IMR-90 (cell line): ENCODE results near the gene CCDC83. TPM values are rescaled to one million over a fixed set of nuclear protein-coding genes. Genes with fewer than 3 reads are reported as not detected.

Source experiments
- ATAC-seq: fragments of 200-7000 bp; cut with Tn5 transposase; 2 replicates; pipeline ENCODE4 v1.9.1; 2020; ENCODE audit warnings: low read depth, mild to moderate bottlenecking, moderate library complexity
- BruUV-seq: library from RNA; stranded (reverse); fragments of 400-500 nt; replicated peaks from 2 replicates; lab custom pipeline; 2021; lab: Mats Ljungman, UMichigan
- CTCF ChIA-PET: fragments of 300-600 bp; formaldehyde crosslinking; extraction: SDS; loops from one replicate; lab custom pipeline; 2021; ENCODE audit warnings: antibody characterized with exemption; lab: Yijun Ruan, JAX
- POLR2A ChIA-PET: fragments of 300-600 bp; sonication (Branson Sonifier 250); formaldehyde crosslinking; loops from one replicate; lab custom pipeline; 2022; ENCODE audit warnings: antibody characterized with exemption; ENCODE audit not compliant: unreplicated experiment; lab: Charles Lee
- DNase-seq: peaks from one replicate; pipeline ENCODE4 v3.0.0; 2013
- H2AFZ ChIP-seq: replicated peaks from 2 replicates; pipeline ENCODE3; 2013; ENCODE audit warnings: low read length, mild to moderate bottlenecking; ENCODE audit not compliant: poor library complexity
- H2AK5ac ChIP-seq: 2 replicates; pipeline ENCODE4 v1.6.1; 2013; ENCODE audit warnings: low read depth, low read length, inconsistent platforms
- H2AK9ac ChIP-seq: replicated peaks from 2 replicates; pipeline ENCODE3; 2013; ENCODE audit warnings: mild to moderate bottlenecking, low read depth, low read length, moderate library complexity; ENCODE audit not compliant: poor library complexity
- H2BK120ac ChIP-seq: 2 replicates; pipeline ENCODE4 v1.6.1; 2013; ENCODE audit warnings: low read depth, low read length, inconsistent platforms
- H2BK15ac ChIP-seq: 3 replicates; pipeline ENCODE4 v1.6.1; 2013; ENCODE audit warnings: low read depth, low read length, inconsistent platforms
- H2BK20ac ChIP-seq: 2 replicates; pipeline ENCODE4 v1.6.1; 2013; ENCODE audit warnings: low read depth, mild to moderate bottlenecking, inconsistent platforms, low read length, moderate library complexity
- H2BK5ac ChIP-seq: 2 replicates; pipeline ENCODE4 v1.6.1; 2013; ENCODE audit warnings: mild to moderate bottlenecking, low read depth, low read length, inconsistent platforms; ENCODE audit not compliant: poor library complexity, severe bottlenecking
- H3K14ac ChIP-seq: replicated peaks from 2 replicates; pipeline ENCODE4 v1.6.1; 2013; ENCODE audit warnings: low read depth, low read length, inconsistent platforms
- H3K18ac ChIP-seq: 2 replicates; pipeline ENCODE4 v1.6.1; 2013; ENCODE audit warnings: low read depth, low read length, control low read depth
- H3K23ac ChIP-seq: 2 replicates; pipeline ENCODE4 v1.6.1; 2013; ENCODE audit warnings: low read depth, low read length, inconsistent platforms
- H3K27ac ChIP-seq: 2 replicates; pipeline ENCODE4 v1.5.1; 2013; ENCODE audit warnings: mild to moderate bottlenecking, control low read depth, low read length; ENCODE audit not compliant: insufficient read depth
- H3K27me3 ChIP-seq: 2 replicates; pipeline ENCODE4 v1.6.1; 2013; ENCODE audit warnings: low read length; ENCODE audit not compliant: control insufficient read depth, insufficient read depth
- H3K36me3 ChIP-seq: 2 replicates; pipeline ENCODE4 v1.6.1; 2013; ENCODE audit warnings: low read length, mixed read lengths; ENCODE audit not compliant: control insufficient read depth, insufficient read depth
- H3K4ac ChIP-seq: 2 replicates; pipeline ENCODE4 v1.6.1; 2013; ENCODE audit warnings: low read depth, low read length, inconsistent platforms
- H3K4me1 ChIP-seq: 2 replicates; pipeline ENCODE4 v1.6.1; 2013; ENCODE audit warnings: low read length, mixed read lengths; ENCODE audit not compliant: control insufficient read depth, insufficient read depth
- H3K4me2 ChIP-seq: 2 replicates; pipeline ENCODE4 v1.6.1; 2013; ENCODE audit warnings: low read depth, mild to moderate bottlenecking, control low read depth, low read length, moderate library complexity
- H3K4me3 ChIP-seq: 2 replicates; pipeline ENCODE4 v1.5.1; 2013; ENCODE audit warnings: low read depth, mild to moderate bottlenecking, control low read depth, low read length, moderate library complexity; ENCODE audit not compliant: insufficient read depth
- H3K56ac ChIP-seq: 2 replicates; pipeline ENCODE4 v1.6.1; 2013; ENCODE audit warnings: low read length, inconsistent platforms; ENCODE audit not compliant: insufficient read depth; ENCODE audit errors: extremely low read depth
- H3K79me1 ChIP-seq, 2 experiments: 2 replicates each; pipeline ENCODE4 v1.6.1; 2013; ENCODE audit warnings: low read length in 2 of 2, inconsistent platforms in 1 of 2, low read depth in 1 of 2
- H3K9ac ChIP-seq: 2 replicates; pipeline ENCODE4 v1.6.1; 2013; ENCODE audit warnings: low read depth, low read length, control low read depth
- H3K9me1 ChIP-seq: 2 replicates; pipeline ENCODE4 v1.6.1; 2013; ENCODE audit warnings: low read length, inconsistent platforms; ENCODE audit not compliant: insufficient read depth
- H3K9me3 ChIP-seq: 2 replicates; pipeline ENCODE4 v1.6.1; 2013; ENCODE audit warnings: low read length; ENCODE audit not compliant: control insufficient read depth, insufficient read depth
- H4K20me1 ChIP-seq: 2 replicates; pipeline ENCODE4 v1.6.1; 2013; ENCODE audit warnings: low read length, inconsistent platforms; ENCODE audit not compliant: insufficient read depth
- H4K5ac ChIP-seq: 2 replicates; pipeline ENCODE4 v1.6.1; 2013; ENCODE audit warnings: mild to moderate bottlenecking, low read depth, low read length, control low read depth
- H4K8ac ChIP-seq, 2 experiments: 2 replicates each; pipeline ENCODE4 v1.6.1; 2013; ENCODE audit warnings: low read depth in 2 of 2, low read length in 2 of 2, control low read depth in 1 of 2, inconsistent platforms in 1 of 2
- H4K91ac ChIP-seq: 2 replicates; pipeline ENCODE4 v1.6.1; 2013; ENCODE audit warnings: low read depth, low read length, inconsistent platforms; ENCODE audit not compliant: insufficient read depth
- BHLHE40 ChIP-seq: fragments of 150-350 bp; IDR thresholded peaks from 2 replicates; pipeline ENCODE4 v1.6.1; 2016; ENCODE audit warnings: mild to moderate bottlenecking, low read depth, low read length
- CEBPB ChIP-seq: IDR thresholded peaks from 2 replicates; pipeline ENCODE4 v1.6.1; 2012; ENCODE audit warnings: low read depth, low read length, improper control_type of control experiment
- CHD1 ChIP-seq: IDR thresholded peaks from 2 replicates; pipeline ENCODE4 v1.6.1; 2012; ENCODE audit warnings: low read depth, low read length, improper control_type of control experiment
- FOS ChIP-seq: fragments of 150-350 bp; IDR thresholded peaks from 2 replicates; pipeline ENCODE4 v1.6.1; 2016; ENCODE audit warnings: low read depth, low read length
- MAFK ChIP-seq: IDR thresholded peaks from 2 replicates; pipeline ENCODE4 v1.6.1; 2012; ENCODE audit warnings: low read depth, low read length, improper control_type of control experiment
- MAZ ChIP-seq: IDR thresholded peaks from 2 replicates; pipeline ENCODE4 v1.6.1; 2012; ENCODE audit warnings: low read depth, mild to moderate bottlenecking, low read length, improper control_type of control experiment, moderate library complexity, borderline replicate concordance
- MXI1 ChIP-seq: IDR thresholded peaks from 2 replicates; pipeline ENCODE4 v1.6.1; 2012; ENCODE audit warnings: low read depth, mild to moderate bottlenecking, low read length, moderate library complexity, borderline replicate concordance
- NFE2L2 ChIP-seq: fragments of 150-350 bp; IDR thresholded peaks from 2 replicates; pipeline ENCODE4 v1.6.1; 2016; ENCODE audit warnings: low read depth, mild to moderate bottlenecking, low read length
- RCOR1 ChIP-seq: IDR thresholded peaks from 2 replicates; pipeline ENCODE4 v1.6.1; 2012; ENCODE audit warnings: mild to moderate bottlenecking, low read length, improper control_type of control experiment; ENCODE audit not compliant: insufficient replicate concordance
- WGBS, 2 experiments: methylation state at CpG; one replicate each; pipeline versions ENCODE4 v1.1.5 to v1.1.7; 2013; ENCODE audit warnings: missing lambda C conversion rate in 2 of 2; ENCODE audit not compliant: insufficient read length in 1 of 2; ENCODE audit errors: extremely low coverage in 2 of 2; 5-methylcytosine and 5-hydroxymethylcytosine counted together
- dilution Hi-C: fragments of 300-500 bp; cut with HindIII; formaldehyde crosslinking; loops from one replicate; pipeline ENCODE4 v1.14.3; 2018; ENCODE audit warnings: low sequenced_read_pairs; ENCODE audit not compliant: unreplicated experiment
- in situ Hi-C: fragments of 300-500 bp; cut with MboI; formaldehyde crosslinking; loops from 3 replicates; pipeline ENCODE4 v1.14.3; 2019; ENCODE audit warnings: low sequenced_read_pairs, inconsistent platforms, mixed read lengths
- intact Hi-C: fragments of 100-400 bp; cut with micrococcal nuclease; formaldehyde crosslinking; loops from 2 replicates; pipeline ENCODE4 v1.10.0; 2022
- polyA plus RNA-seq, 3 experiments: library from polyadenylated mRNA; depleted of rRNA; stranded (reverse); fragments of >200 nt; gene quantifications; 2 replicates each; pipeline ENCODE4 v1.2.3, GENCODE V29; 2012; ENCODE audit warnings: low replicate concordance in 1 of 3
- total RNA-seq: library from RNA; depleted of rRNA; stranded (reverse); fragments of >200 nt; gene quantifications from 2 replicates; pipeline ENCODE4 v1.2.3, GENCODE V29; 2012
- TF ChIP-seq, protein P1 (sequence below): fragments of 150-350 bp; IDR thresholded peaks from 2 replicates; pipeline ENCODE4 v1.6.1; 2017; ENCODE audit warnings: mild to moderate bottlenecking, antibody characterized with exemption, low read length, low read depth

CCDC83 gene
- total and polyA plus RNA-seq, 2 of the 4 experiments (the other 2 are of a cell fraction), result not detected

DNA sequence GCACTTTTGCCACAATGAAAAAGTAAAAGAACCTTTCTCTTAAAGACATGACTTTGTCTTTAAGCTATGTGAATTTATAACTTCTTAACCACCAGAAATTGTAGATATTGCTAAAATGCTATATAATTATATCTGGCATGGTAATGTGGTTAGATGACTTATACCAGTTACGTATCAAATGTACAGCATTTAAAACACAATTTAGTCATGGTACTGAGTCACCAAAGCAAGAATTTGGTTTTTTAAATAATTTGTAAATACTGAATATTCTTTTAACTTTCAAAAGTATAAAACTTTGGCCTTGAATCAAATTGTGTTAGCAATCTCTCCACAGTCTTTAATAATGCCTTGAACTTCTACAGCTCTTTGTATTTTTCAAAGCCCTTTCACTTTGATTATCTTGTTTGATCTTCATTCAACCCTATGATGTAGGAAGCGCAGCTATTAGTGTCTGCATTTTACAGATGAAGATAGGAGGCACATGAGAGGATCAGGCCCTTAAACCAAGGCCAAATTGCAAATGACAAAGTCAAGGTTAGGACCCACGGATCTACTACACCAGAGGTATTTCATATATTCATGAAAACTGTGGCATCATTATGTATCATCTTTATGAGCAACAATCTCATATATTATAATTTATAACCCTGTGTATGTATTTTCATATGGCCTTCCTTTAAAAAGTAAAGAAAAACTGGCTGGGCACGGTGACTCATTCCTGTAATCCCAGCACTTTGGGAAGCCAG, 39.8 kb upstream of the CCDC83 start:
- H4K20me1 ChIP-seq, result no peaks in the 10 kb centered on the region
- ATAC-seq (peak; percentile 38), DNase-seq (peak; percentile 95)
- H3K9me1 ChIP-seq, result peaks cover 13% of the 10 kb centered on the region
- intact Hi-C loops, result no loop called here
- peak overlapping the region; percentile 97 for H3K4me2 ChIP-seq
- H2BK120ac ChIP-seq, result peak overlapping the region; percentile 98
- BruUV-seq, result no TSS peak
- H4K5ac ChIP-seq, result peak overlapping the region; percentile 93; the same call in 1 of the 2 replicates
- H3K4me1 ChIP-seq, result peaks cover 16% of the 10 kb centered on the region
- CTCF ChIA-PET, result interaction anchor here (0.5 to 1.6 kb wide), 3 partner anchors 10 to 938 kb away, joined by 3 to 10 read pairs (median 4); no protein-coding TSS in a partner anchor
- peak overlapping the region; percentile 92 for H2AK5ac ChIP-seq
- peak overlapping the region; percentile 87 for H3K27ac ChIP-seq
- peak overlapping the region; percentile 100 for H2BK5ac ChIP-seq
- H4K8ac ChIP-seq, result peak overlapping the region; percentile 40 to 93
- no peaks in the 10 kb centered on the region for H3K9me3 ChIP-seq
- peak overlapping the region; percentile 97 for H3K56ac ChIP-seq
- peak overlapping the region; percentile 99 for H2BK20ac ChIP-seq
- H3K23ac ChIP-seq, result peak overlapping the region; percentile 92; the same call in 1 of the 2 replicates
- no peaks in the 10 kb centered on the region for H3K36me3 ChIP-seq
- H3K79me1 ChIP-seq, result peaks cover 4 to 11% of the 10 kb centered on the region in 2 experiments; a peak in 3 of 4 replicates
- H3K14ac ChIP-seq, result peak overlapping the region; percentile 87
- in situ Hi-C loops, result no loop called here
- POLR2A ChIA-PET, result no interaction called here
- dilution Hi-C loops, result no loop called here
- no peak overlapping the region for H2AK9ac ChIP-seq
- peak overlapping the region; percentile 98 for H3K18ac ChIP-seq
- H4K91ac ChIP-seq, result peak overlapping the region; percentile 91
- no peak overlapping the region for H2AFZ ChIP-seq
- peak overlapping the region; percentile 71; the same call in 2 of the 3 replicates for H2BK15ac ChIP-seq
- H3K27me3 ChIP-seq, result no peaks in the 10 kb centered on the region
- WGBS, 2 experiments, result no CpG with 5 or more reads among the region's 4 CpGs
- H3K4ac ChIP-seq, result peak overlapping the region; percentile 87
- peak overlapping the region; percentile 34; the same call in 1 of the 2 replicates for H3K4me3 ChIP-seq
- TF ChIP-seq CEBPB, result 0 out of 2 replicates have a peak, but pooled peaks have one; percentile 19
- peak; percentile 75 for TF ChIP-seq FOS
- peak; percentile 39; the same call in 1 of the 2 replicates for TF ChIP-seq MAFK
- TF ChIP-seq BHLHE40, result peak; percentile 10
- no peak for TF ChIP-seq RCOR1
- TF ChIP-seq, protein P1, sequence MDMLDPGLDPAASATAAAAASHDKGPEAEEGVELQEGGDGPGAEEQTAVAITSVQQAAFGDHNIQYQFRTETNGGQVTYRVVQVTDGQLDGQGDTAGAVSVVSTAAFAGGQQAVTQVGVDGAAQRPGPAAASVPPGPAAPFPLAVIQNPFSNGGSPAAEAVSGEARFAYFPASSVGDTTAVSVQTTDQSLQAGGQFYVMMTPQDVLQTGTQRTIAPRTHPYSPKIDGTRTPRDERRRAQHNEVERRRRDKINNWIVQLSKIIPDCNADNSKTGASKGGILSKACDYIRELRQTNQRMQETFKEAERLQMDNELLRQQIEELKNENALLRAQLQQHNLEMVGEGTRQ, result no peak
- TF ChIP-seq MXI1, result no peak
- no peak for TF ChIP-seq MAZ
- TF ChIP-seq NFE2L2, result no peak
- TF ChIP-seq CHD1, result no peak
- peak overlapping the region; percentile 61; the same call in 1 of the 2 replicates for H3K9ac ChIP-seq
